GM21825 (cell line): ENCODE data around the gene ACCSL.

Source experiments
- ATAC-seq: cut with Tn5 transposase; IDR thresholded peaks from one replicate; pipeline ENCODE4 v1.9.1; 2021; ENCODE audit warnings: mild to moderate bottlenecking, moderate library complexity; ENCODE audit not compliant: unreplicated experiment

The ACCSL gene

DNA sequence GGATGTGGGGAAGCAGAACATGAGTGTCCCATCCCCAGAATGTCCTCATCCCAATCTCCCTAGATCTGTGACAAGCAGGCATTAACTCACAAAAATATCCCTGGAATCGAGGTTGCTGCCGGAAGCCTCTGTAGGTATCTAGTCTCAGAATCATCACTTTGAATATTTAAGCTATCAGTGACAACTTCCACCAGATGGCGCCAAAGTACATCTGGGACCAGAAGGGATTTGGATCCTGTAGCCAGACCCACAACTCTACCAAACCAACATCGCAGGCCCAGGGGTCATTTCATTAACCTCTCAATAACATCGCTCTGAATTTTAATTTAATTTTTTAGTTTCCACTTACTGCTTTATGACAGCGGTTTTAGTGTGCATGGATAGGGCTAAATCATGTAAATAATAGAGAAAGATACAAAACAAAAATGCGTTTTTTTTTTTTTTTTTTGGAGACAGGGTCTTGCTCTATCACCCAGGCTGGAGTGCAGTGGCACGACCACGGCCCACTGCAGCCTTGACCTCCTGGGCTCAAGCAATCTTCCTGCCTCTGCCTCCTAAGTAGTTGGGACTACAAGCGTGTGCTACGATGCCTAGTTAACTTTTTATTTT, 46.6 kb downstream of the ACCSL start:
- ATAC-seq: no peak

GRCh38 chr11:44095506-44096359, 48.0 kb downstream of the ACCSL start, which contains the start of gene EXT2:
Gene EXT2, plus strand, starts transcription at chr11:44095678. Its CDS starts 12,035 bp downstream, at chr11:44107713.
- peak; percentile 90 for ATAC-seq

DNA sequence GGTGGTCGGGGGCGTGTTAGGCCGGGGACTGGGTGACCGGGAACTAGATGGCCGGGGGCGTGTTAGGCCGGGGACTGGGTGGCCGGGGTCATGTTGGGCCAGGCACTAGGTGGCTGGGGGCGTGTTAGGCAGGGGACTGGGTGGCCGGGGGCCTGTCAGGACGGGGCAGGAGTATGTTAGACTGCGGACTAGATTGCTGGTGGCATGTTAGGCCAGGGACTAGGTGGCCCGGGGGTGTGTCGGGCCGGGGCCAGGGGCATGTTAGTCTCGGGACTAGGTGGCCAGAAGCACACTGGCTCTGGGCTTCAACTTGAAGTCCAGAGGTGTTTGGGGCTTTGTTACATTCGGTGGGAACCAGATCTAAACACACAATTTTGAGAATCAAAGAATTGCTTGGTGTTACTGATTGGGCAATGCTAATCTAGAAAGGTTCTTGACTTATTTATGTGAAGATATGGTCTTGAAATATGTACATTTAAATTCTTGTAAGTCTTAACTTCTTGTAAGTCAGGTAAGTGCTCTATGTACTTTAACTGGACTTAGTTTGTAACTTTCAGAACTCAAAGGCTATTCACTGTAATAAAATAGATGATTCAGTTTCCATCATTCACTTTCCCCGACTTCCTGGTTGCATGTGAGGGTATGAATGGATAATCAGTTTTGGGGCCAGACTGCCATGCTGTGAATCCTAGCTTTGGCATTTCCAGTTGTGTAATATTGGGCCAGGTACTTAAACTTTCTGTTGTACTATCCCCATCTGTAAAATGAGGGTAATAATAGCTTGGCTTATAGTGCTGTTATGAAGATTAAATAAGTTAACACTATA, 48.8 kb downstream of the ACCSL start:
- ATAC-seq: peak; percentile 11

DNA sequence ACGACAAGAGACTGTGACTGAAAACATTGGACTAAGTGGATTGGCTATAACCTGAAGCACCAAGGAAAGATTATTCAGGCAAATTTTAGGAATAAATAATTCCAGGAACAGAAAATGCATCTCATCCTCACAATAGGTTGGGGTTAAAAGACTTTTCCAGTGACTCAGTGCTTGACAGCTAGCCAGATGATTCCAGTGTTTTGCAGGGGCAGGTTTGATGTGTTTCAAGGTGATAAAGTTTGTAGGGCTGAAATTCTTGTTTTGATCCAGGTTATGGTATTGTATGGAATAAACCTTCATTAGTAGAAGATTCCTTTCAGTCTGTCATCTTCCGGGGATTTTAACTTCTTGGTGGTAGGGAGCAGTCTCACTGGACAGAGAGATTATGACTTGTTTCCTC, 50.0 kb downstream of the ACCSL start:
- no peak for ATAC-seq

GRCh38 chr11:44101098-44101497, 53.3 kb downstream of the ACCSL start:
- ATAC-seq: no peak

- ATAC-seq: no peak
These were observed 56.9 kb downstream of the ACCSL start for GRCh38 chr11:44104481-44105294.

- no peak for ATAC-seq
These were observed 60.5 kb downstream of the ACCSL start for GRCh38 chr11:44108260-44108659.
